Measurements from ENCODE around the gene STIP1. TPM values are rescaled to one million over a fixed set of nuclear protein-coding genes. Genes with fewer than 3 reads are reported as not detected.

STIP1 gene
- total and polyA plus RNA-seq, 9 of the 15 experiments (the other 6 are each of a cell fraction or from before 2014, with no cell fraction given): 58.1 to 465 (median 346) TPM

DNA sequence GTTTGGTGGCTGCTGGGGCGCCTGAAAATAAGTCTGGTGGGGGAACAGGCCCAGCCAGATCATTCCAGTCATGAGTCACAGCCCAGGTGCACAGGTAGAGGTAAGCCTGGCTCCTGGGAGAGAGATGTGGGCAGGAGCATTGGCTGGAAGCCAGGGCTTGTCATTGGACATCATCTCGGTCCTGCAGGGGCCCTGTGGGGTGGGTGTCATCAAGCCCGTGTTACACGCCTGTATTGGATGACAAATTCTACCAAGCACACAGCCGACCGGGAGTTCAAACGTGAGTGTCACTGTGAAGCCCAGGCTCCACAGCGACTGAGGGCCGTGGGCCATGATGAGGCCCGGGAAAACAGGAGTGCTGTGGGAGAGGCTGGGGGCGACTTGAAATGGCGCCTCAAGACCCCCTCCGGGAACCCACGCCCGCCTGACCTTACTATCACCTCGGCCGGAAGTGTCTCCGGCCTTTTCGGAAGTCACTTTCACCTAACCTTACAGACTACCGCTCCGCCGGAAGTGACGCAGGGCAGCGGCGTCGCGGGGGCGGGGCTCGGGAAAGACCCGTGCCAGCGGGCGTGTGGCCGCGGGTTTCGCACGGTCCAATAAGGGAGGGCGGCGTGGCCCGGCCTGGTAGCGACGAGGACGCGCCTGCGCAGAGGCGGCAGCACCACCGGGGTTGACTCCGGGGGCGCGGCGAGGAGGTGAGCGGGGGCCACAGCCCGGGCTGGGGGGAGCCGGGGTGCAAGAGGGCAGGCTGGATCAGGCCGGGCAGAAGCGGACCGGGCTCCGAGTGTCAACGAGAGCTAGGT lies 54.7 kb downstream of the STIP1 start, which contains the start of gene FKBP2 (continued):
- TF ChIP-seq ZNF395 (CRISPR knock-in tag; IDR thresholded peaks at IDR 0.05) (peak; percentile 70; the same call in 1 of the 2 replicates), GABPA (tag; conservative IDR thresholded peaks at IDR 0.05; ENCODE audit: low read depth) (peak; percentile 99), CLOCK (CRISPR knock-in tag; IDR thresholded peaks at IDR 0.05; ENCODE audit: borderline replicate concordance) (no peak), ETV6 (IDR thresholded peaks at IDR 0.05; ENCODE audit: borderline replicate concordance in 1 of 2, low read depth in 2 of 2, low read length in 1 of 2) (peak; percentile 55 to 67; a peak in 3 of 4 replicates), ETV6 (CRISPR knock-in tag; IDR thresholded peaks at IDR 0.05; ENCODE audit: borderline replicate concordance) (no peak), BRD9 (IDR thresholded peaks at IDR 0.05; ENCODE audit: low read depth, partially characterized antibody) (peak; percentile 61), CTBP1 (IDR thresholded peaks at IDR 0.05; ENCODE audit: borderline replicate concordance) (peak; percentile 34; the same call in 1 of the 2 replicates), ZBTB17 (CRISPR knock-in tag; IDR thresholded peaks at IDR 0.05) (peak; percentile 82; the same call in 1 of the 2 replicates), ZNF561 (CRISPR knock-in tag; conservative IDR thresholded peaks at IDR 0.05) (0 out of 2 replicates have a peak, but pooled peaks have one; percentile 28), ELF2 (CRISPR knock-in tag; IDR thresholded peaks at IDR 0.05) (0 out of 2 replicates have a peak, but pooled peaks have one; percentile 71), TAF7 (tag; IDR thresholded peaks at IDR 0.05) (peak; percentile 85), GTF2A2 (tag; IDR thresholded peaks at IDR 0.05) (no peak), TAF1 (IDR thresholded peaks at IDR 0.05; ENCODE audit: control insufficient read depth, extremely low read depth, insufficient read depth, low read length, severe bottlenecking) (peak; percentile 93), PRPF4 (IDR thresholded peaks at IDR 0.05; ENCODE audit: insufficient read depth, low read depth, low read length, poor library complexity, severe bottlenecking) (no peak)
- TF ChIP-seq, protein P1, sequence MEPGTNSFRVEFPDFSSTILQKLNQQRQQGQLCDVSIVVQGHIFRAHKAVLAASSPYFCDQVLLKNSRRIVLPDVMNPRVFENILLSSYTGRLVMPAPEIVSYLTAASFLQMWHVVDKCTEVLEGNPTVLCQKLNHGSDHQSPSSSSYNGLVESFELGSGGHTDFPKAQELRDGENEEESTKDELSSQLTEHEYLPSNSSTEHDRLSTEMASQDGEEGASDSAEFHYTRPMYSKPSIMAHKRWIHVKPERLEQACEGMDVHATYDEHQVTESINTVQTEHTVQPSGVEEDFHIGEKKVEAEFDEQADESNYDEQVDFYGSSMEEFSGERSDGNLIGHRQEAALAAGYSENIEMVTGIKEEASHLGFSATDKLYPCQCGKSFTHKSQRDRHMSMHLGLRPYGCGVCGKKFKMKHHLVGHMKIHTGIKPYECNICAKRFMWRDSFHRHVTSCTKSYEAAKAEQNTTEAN (CRISPR knock-in tag; IDR thresholded peaks at IDR 0.05): peak; percentile 49; the same call in 1 of the 2 replicates
